Fibroblast of skin of scalp (primary cell): ENCODE data around the gene UNC79.

ENCODE experiments used
- DNase-seq: peaks from one replicate; pipeline ENCODE4 v3.0.0-alpha.2; 2013

UNC79 gene

DNA sequence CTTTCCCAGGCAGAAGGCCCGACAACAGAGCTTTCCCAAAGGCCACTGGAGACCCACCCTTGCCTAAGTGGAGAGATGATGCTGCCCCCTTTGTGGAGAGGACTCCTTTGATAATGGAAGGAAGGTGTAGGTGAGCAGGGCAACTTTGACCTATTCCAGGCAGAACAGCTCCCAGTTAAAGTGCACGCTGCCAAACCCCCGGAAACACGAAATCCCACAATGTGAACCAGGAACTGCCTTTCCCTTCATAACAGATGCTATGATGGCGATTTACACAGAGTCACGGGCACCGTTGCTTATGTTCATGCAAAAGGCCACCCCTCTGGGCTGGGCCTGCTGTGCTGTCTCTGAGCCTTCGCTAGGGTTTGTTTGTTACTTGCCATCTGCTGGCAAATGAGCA, 322.9 kb downstream of the UNC79 start:
- DNase-seq: no peak

- no peak for DNase-seq
These were observed 326.5 kb downstream of the UNC79 start for GRCh38 chr14:93757206-93757605.
